Mucosa of descending colon (tissue), 3 donors: ENCODE results near the gene GALP. TPM values are rescaled to one million over a fixed set of nuclear protein-coding genes. Genes with fewer than 3 reads are reported as not detected.
"Not testable (repeated sequence)": the region's sequence is repeated elsewhere in the genome, so short reads cannot be mapped to it uniquely, and the experiment has no call there.

ENCODE experiments used
- ATAC-seq: fragments of 200-7000 bp; cut with Tn5 transposase; one replicate; pipeline ENCODE4 v1.9.1; 2020; ENCODE audit warnings: mild to moderate bottlenecking, moderate library complexity
- DNase-seq, 3 donors: peaks; one replicate each; pipeline ENCODE4 v3.0.0-alpha.2; 2020
- H3K36me3 ChIP-seq: fragments of 200-600 bp; one replicate; pipeline ENCODE4 v1.8.0; 2021; ENCODE audit warnings: low read depth, mild to moderate bottlenecking
- H3K4me1 ChIP-seq: fragments of 200-600 bp; one replicate; pipeline ENCODE4 v1.8.0; 2021; ENCODE audit warnings: low read depth, mild to moderate bottlenecking
- H3K4me3 ChIP-seq: fragments of 200-600 bp; one replicate; pipeline ENCODE4 v1.8.0; 2021; ENCODE audit warnings: mild to moderate bottlenecking
- H3K9me3 ChIP-seq: fragments of 200-600 bp; one replicate; pipeline ENCODE4 v1.8.0; 2021; ENCODE audit warnings: mild to moderate bottlenecking
- intact Hi-C, 2 donors: fragments of 100-400 bp; cut with DNase I in 1 of 2; cut with micrococcal nuclease in 1 of 2; formaldehyde crosslinking; loops; one replicate each; pipeline versions ENCODE4 v1.11.0 to v1.11.1; 2022; cut with DNase I, micrococcal nuclease
- total RNA-seq, 3 donors: library from RNA; stranded (reverse); fragmentation: NEBNext Ultra II Directional in 2 of 3; extraction: Animal tissue kit (Norgen Biotek cat#: 25700) in 2 of 3; gene quantifications; one replicate each; pipeline versions ENCODE4 v1.2.1 to v1.2.4, GENCODE V29; 2021 to 2023
- TF ChIP-seq, protein P1 (sequence below): fragments of 200-600 bp; IDR thresholded peaks from one replicate; pipeline ENCODE4 v1.8.0; 2022; ENCODE audit warnings: antibody characterized with exemption, mild to moderate bottlenecking
- donor health status: DM: no; HTN: no; CAD: no; lungs with moderate emphysema.
- donor health status: DM: no; HTN: no; CAD: no.
- donor health status: DM: no; HTN: yes; CAD: no.

GALP gene
- total RNA-seq, 3 donors from 2014 or later, result not detected

DNA sequence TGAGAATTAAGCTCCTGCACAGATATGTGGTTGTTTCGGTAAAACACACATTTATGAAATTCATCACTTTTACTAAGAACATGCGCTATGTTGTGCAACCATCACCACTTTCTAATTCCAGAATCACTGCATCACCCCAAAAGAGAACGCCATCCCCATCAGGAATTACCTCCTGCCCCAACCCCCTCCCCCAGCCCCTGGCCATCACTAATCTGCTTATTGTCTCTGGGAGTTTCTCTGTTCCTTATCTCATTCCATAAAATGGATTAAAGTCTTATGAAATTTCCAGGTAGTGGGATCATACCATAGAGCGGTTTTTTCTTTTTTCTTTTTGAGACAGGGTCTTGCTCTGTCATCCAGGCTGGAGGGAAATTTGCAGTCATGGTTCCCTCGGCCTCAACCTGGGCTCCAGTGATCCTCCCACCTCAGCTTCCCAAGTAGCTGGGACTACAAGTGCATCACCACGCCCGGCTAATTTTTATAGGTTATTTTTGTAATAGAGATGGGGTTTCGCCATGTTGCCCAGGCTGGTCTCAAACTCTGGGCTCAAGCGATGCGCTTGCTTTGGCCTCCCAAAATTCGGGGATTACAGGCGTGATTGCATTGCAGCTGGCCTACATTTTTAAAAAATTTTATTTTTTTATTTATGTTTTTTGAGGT lies 18.3 kb downstream of the GALP start:
- H3K4me3 ChIP-seq, result no peak overlapping the region
- H3K36me3 ChIP-seq, result no peaks in the 10 kb centered on the region
- no peak for ATAC-seq
- TF ChIP-seq, protein P1, sequence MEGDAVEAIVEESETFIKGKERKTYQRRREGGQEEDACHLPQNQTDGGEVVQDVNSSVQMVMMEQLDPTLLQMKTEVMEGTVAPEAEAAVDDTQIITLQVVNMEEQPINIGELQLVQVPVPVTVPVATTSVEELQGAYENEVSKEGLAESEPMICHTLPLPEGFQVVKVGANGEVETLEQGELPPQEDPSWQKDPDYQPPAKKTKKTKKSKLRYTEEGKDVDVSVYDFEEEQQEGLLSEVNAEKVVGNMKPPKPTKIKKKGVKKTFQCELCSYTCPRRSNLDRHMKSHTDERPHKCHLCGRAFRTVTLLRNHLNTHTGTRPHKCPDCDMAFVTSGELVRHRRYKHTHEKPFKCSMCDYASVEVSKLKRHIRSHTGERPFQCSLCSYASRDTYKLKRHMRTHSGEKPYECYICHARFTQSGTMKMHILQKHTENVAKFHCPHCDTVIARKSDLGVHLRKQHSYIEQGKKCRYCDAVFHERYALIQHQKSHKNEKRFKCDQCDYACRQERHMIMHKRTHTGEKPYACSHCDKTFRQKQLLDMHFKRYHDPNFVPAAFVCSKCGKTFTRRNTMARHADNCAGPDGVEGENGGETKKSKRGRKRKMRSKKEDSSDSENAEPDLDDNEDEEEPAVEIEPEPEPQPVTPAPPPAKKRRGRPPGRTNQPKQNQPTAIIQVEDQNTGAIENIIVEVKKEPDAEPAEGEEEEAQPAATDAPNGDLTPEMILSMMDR, result no peak
- no peak for DNase-seq
- no peaks in the 10 kb centered on the region for H3K4me1 ChIP-seq
- intact Hi-C loops, result no loop called here
- no peaks in the 10 kb centered on the region for H3K9me3 ChIP-seq

DNA sequence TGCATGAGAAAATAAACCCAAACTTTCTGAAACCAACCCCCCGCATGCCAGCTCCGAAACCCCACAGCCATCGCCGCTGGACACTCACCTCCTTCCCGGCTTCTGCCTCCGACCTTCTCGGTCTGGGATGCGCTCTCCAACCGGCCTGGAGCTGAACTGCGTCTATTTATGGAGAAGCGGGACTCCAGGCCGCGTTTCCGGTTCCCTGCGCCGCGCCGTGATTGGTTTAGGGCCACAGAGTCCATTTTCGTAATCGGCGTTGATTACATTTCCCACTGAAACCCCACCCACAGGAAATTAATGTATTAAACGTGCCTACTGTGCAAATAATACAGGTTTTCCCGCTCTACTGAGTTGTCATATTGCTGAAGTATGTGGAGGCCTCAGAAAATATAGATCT lies 21.8 kb downstream of the GALP start, which contains the start of gene ZSCAN5B:
Gene ZSCAN5B (minus strand): TSS at position 138 of the 400 bp plus-strand sequence. CDS start 4,731 bp downstream, outside the sequence.
- DNase-seq, ATAC-seq, H3K9me3 ChIP-seq, intact Hi-C loops, H3K4me3 ChIP-seq, H3K4me1 ChIP-seq, H3K36me3 ChIP-seq: not testable (repeated sequence)

DNA sequence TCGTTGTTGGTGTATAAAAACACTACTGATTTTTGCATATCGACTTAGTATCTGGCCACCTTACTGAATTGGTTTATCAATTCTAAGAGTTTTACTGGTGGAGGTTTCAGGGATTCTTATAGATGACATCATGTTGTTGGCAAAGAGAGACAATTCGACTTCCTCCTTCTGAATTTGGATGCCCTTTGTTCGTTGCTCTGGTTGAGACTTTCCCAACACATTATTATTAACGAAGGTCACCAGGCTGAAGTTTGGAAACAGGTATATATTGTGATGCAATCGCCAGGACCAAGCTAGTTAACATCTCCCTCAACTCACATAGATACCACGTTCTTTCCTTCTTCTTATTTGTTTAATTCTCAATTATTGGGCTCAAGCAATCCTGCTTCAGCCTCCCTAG lies 23.9 kb downstream of the GALP start:
- no peaks in the 10 kb centered on the region for H3K4me1 ChIP-seq
- TF ChIP-seq, protein P1, result no peak
- H3K36me3 ChIP-seq, result no peaks in the 10 kb centered on the region
- no peak overlapping the region for H3K4me3 ChIP-seq
- H3K9me3 ChIP-seq, result no peaks in the 10 kb centered on the region
- intact Hi-C loops, result no loop called here
- DNase-seq (no peak), ATAC-seq (no peak)

DNA sequence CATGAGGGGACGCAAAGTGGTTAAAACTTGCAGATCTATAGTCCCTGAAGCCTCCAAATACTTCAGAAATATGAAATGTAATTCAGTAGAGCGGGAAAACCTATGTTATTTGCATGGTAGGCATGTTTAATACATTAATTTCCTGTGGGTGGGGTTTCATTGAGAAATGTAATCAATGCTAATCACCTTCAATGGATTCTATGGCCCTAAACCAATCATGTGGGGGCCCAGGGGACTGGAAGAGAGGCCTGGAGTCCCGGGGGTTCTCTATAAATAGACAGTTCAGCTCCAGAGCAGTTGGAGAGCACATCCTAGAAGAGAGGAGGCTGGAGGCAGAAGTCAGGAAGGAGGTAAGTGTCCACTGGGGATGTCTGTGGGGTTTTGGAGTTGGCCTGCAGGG lies 26.2 kb downstream of the GALP start, which contains the start of gene ZSCAN5C:
Gene ZSCAN5C (plus strand): TSS at position 301 of the 400 bp plus-strand sequence. CDS start 3,641 bp downstream, outside the sequence.
- intact Hi-C loops, result no loop called here
- TF ChIP-seq, protein P1, result no peak
- H3K9me3 ChIP-seq, result no peaks in the 10 kb centered on the region
- no peak for DNase-seq
- no peaks in the 10 kb centered on the region for H3K4me1 ChIP-seq
- H3K36me3 ChIP-seq, result no peaks in the 10 kb centered on the region
- ATAC-seq, result no peak
- no peak within 1 kb of the TSS for H3K4me3 ChIP-seq

DNA sequence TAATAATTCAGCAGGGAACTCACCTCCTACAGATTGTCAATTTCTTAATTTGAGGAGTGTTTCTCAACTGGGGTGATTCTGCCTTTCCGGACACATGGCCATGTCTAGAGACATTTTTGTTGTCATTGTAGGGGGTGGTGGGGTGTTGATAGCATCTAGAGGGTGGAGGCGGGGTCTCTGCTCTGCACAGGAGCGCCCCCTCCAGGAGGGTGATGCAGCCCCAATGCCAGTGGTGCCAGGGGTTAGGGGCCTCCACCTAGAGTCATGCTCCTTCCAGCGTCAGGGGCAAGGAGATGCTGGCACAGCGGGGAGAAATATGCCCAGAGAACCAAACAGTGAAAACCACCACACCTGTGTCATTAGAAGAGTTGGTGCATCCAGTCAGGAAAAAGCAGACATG lies 31.8 kb downstream of the GALP start:
- H3K4me1 ChIP-seq, intact Hi-C loops, H3K9me3 ChIP-seq, ATAC-seq, DNase-seq, H3K4me3 ChIP-seq, H3K36me3 ChIP-seq: not testable (repeated sequence)

DNA sequence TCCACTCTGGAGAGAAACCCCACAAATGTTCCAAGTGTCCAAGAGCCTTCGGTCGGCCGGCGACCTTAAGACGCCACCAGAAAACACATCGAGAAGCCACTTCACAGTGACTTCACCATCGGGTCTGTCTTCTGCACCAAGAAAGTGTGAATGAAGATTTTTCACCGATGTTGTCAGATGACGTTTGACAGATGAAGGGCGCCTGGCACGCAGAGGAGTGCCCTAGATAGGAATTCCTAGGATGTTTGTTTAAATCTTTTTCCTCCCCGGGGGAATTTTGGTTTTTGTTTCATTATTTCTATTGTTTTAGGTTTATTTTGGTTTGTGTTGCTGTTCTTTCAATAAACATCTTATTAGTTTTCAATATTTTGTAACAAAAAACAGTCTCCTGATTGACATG lies 33.3 kb downstream of the GALP start:
- no peaks in the 10 kb centered on the region for H3K9me3 ChIP-seq
- H3K4me1 ChIP-seq, result no peaks in the 10 kb centered on the region
- H3K36me3 ChIP-seq, result no peaks in the 10 kb centered on the region
- DNase-seq (no peak), ATAC-seq (no peak)
- H3K4me3 ChIP-seq, result no peak overlapping the region
- intact Hi-C loops, result no loop called here
- TF ChIP-seq, protein P1, result no peak

DNA sequence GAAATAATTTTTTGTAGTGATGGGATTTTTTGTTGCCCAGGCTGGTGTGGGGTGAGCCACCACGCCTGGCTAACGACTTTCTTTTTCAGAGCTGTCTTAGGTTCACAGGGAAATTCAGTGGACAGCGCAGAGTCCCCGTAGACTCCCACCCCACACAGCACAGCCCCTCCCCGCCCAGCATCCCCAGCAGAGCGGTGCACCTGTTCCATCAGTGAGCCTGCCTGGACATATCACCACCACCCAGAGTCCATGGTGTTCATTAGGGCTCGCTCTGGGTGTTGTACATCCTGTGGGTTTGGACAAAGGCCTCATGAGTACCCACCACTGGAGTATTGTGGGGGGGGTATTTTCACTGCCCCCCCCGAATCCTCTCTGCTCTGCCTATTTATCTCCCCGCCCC lies 34.2 kb downstream of the GALP start:
- intact Hi-C loops, H3K4me1 ChIP-seq, ATAC-seq: not testable (repeated sequence)

More for the DNA sequence above, 34.2 kb downstream of the GALP start:
- not testable (repeated sequence) for H3K9me3 ChIP-seq, H3K4me3 ChIP-seq, DNase-seq, H3K36me3 ChIP-seq
